Measurements from ENCODE around the gene CCM2.

DNA sequence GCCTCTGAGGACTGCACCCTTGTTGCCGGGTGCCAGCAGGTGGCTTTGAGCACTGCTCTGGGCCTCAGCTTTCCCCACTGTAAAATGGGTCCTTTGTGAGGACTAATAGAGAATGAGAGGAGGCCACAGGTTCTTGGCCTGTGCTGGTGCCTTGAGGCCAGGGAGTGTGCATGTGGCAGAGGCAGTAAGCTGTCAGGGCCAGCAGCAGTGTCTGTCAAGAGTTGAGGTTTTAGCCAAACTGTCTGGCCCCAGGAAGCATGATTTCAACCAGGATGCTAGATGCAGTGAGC lies 75.3 kb downstream of the CCM2 start:
- TF ChIP-seq, protein P1, sequence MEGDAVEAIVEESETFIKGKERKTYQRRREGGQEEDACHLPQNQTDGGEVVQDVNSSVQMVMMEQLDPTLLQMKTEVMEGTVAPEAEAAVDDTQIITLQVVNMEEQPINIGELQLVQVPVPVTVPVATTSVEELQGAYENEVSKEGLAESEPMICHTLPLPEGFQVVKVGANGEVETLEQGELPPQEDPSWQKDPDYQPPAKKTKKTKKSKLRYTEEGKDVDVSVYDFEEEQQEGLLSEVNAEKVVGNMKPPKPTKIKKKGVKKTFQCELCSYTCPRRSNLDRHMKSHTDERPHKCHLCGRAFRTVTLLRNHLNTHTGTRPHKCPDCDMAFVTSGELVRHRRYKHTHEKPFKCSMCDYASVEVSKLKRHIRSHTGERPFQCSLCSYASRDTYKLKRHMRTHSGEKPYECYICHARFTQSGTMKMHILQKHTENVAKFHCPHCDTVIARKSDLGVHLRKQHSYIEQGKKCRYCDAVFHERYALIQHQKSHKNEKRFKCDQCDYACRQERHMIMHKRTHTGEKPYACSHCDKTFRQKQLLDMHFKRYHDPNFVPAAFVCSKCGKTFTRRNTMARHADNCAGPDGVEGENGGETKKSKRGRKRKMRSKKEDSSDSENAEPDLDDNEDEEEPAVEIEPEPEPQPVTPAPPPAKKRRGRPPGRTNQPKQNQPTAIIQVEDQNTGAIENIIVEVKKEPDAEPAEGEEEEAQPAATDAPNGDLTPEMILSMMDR (IDR thresholded peaks at IDR 0.05; ENCODE audit: borderline replicate concordance, extremely low read depth, low read length, poor library complexity, severe bottlenecking), result peak; percentile 4
- TF ChIP-seq EZH2 (IDR thresholded peaks at IDR 0.05; ENCODE audit: borderline replicate concordance, low read depth, low read length, severe bottlenecking), result no peak

All from DND-41 (cell line).